ENCODE measurements around the gene MICAL2.

The MICAL2 gene

DNA sequence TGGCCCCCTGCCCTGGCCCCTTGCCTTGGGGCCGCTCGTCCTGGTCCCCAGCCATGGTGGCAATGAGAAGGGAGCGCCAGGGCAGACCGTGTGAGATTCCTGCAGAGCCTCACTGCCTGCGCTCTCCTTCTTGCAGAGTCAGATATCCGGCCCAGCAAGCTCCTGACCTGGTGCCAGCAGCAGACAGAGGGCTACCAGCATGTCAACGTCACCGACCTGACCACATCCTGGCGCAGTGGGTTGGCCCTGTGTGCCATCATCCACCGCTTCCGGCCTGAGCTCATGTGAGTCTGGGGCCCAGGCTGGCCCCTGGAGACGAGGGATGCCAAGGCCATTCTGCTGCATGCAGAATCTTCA, 114.1 kb downstream of the MICAL2 start:
- Histone ChIP-seq H3K27ac (ENCODE audit: insufficient read depth in 1 of 2, low read depth in 1 of 2, low read length in 2 of 2, poor library complexity in 1 of 2, severe bottlenecking in 2 of 2) (peak overlapping the region; percentile 19 to 53), H3K27me3 (replicated peaks in 2 of 5; ENCODE audit: control insufficient read depth in 4 of 5, insufficient read depth in 5 of 5, low read length in 4 of 5) (no peaks in the 10 kb centered on the region), H3K9me3 (ENCODE audit: control extremely low read depth in 1 of 5, control insufficient read depth in 4 of 5, insufficient read depth in 2 of 5, low read depth in 1 of 5, low read length in 4 of 5) (no peaks in the 10 kb centered on the region), H3K36me3 (ENCODE audit: control insufficient read depth in 4 of 4, insufficient read depth in 4 of 4, low read length in 3 of 4) (peaks cover 0 to 6% (median 1%) of the 10 kb centered on the region in 4 experiments), H3K4me3 (ENCODE audit: control insufficient read depth in 1 of 7, extremely low read depth in 1 of 7, insufficient read depth in 4 of 7, low read depth in 2 of 7, low read length in 6 of 7) (peak overlapping the region in 4 of 7 experiments; percentile 21 to 59 (median 39)), H3K4me1 (ENCODE audit: control extremely low read depth in 1 of 4, control insufficient read depth in 4 of 4, insufficient read depth in 4 of 4, low read length in 3 of 4) (peaks cover 14 to 46% (median 43%) of the 10 kb centered on the region in 4 experiments)
- peak; percentile 98 to 99 (median 99) for DNase-seq
- POLR2A ChIA-PET = interaction anchor here (0.6 to 1.6 kb wide), 6 partner anchors 9 to 25 kb away, joined by 3 to 6 read pairs (median 4); no protein-coding TSS in a partner anchor
- WGBS (ENCODE audit: insufficient coverage) = 0% methylated on average over 12 of the region's 12 CpGs
- CTCF ChIA-PET = interaction anchor here (0.7 to 4.4 kb wide), 17 partner anchors 10 to 177 kb away, joined by 3 to 86 read pairs (median 7); no protein-coding TSS in a partner anchor

DNA sequence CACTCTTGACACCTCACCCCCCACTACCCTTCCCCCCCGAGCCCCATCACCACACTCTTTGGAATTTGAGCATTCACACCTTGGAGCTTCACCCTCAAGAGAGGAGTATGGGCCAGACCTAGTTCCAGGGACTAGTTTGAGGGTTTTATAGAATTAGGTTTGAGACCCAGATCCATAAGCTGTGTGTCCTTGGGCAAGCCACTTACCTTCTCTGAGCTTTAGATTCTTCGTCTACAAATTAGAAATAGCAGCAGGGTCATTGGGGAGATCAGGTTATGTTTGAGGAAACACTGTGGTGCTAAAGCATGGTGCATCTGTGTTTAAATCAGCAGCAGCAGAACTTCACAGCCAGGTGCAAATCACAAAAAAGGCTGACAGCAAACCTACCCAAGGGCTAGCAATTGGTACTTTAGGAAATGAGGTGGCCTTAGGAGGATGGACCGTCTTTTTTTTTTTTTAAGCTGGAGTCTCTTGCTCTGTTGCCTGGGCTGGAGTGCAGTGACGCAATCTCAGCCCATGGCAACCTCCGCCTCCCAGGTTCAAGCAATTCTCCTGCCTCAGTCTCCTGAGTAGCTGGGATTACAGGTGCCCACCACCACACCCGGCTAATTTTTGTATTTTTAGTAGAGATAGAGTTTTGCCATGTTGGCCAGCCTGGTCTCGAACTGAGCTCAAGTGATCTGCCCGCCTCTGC, 114.8 kb downstream of the MICAL2 start:
- H3K9me3 ChIP-seq (ENCODE audit: control extremely low read depth in 1 of 5, control insufficient read depth in 4 of 5, insufficient read depth in 2 of 5, low read depth in 1 of 5, low read length in 4 of 5) = no peaks in the 10 kb centered on the region
- CTCF ChIA-PET = interaction anchor here (0.7 to 4.4 kb wide), 15 partner anchors 10 to 177 kb away, joined by 3 to 86 read pairs (median 7); no protein-coding TSS in a partner anchor
- H3K36me3 ChIP-seq (ENCODE audit: control insufficient read depth in 4 of 4, insufficient read depth in 4 of 4, low read length in 3 of 4) = peaks cover 0 to 6% (median 1%) of the 10 kb centered on the region in 4 experiments
- peaks cover 14 to 50% (median 43%) of the 10 kb centered on the region in 4 experiments for H3K4me1 ChIP-seq (ENCODE audit: control extremely low read depth in 1 of 4, control insufficient read depth in 4 of 4, insufficient read depth in 4 of 4, low read length in 3 of 4)
- WGBS (ENCODE audit: insufficient coverage) = 67% methylated on average over 1 of the region's 8 CpGs
- POLR2A ChIA-PET = interaction anchor here (0.6 to 1.6 kb wide), 6 partner anchors 8 to 77 kb away, joined by 3 to 6 read pairs (median 3); no protein-coding TSS in a partner anchor
- H3K4me3 ChIP-seq (ENCODE audit: control insufficient read depth in 1 of 7, extremely low read depth in 1 of 7, insufficient read depth in 4 of 7, low read depth in 2 of 7, low read length in 6 of 7) = peak overlapping the region in 1 of 7 experiments; percentile 24
- DNase-seq = peak in 2 of 3 donors; percentile 30 to 35
- H3K27ac ChIP-seq (ENCODE audit: insufficient read depth in 1 of 2, low read depth in 1 of 2, low read length in 2 of 2, poor library complexity in 1 of 2, severe bottlenecking in 2 of 2) = peak overlapping the region in 1 of 2 experiments; percentile 35
- H3K27me3 ChIP-seq (replicated peaks in 2 of 5; ENCODE audit: control insufficient read depth in 4 of 5, insufficient read depth in 5 of 5, low read length in 4 of 5) = no peaks in the 10 kb centered on the region

DNA sequence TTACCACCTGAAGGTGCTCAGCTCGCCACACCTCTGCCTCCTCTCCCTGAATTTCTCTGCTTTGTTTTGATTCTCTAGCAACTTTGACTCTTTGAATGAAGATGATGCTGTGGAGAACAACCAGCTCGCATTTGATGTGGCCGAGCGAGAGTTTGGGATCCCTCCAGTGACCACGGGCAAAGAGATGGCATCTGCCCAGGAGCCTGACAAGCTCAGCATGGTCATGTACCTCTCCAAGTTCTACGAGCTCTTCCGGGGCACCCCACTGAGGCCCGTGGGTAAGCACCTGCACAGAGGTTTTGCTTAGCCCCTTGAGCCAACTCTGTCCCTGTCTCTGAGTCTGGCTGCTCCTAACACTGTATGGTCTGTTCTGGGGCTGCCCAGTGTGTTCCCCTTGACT, 115.7 kb downstream of the MICAL2 start:
- no peak overlapping the region for H3K4me3 ChIP-seq (ENCODE audit: control insufficient read depth in 1 of 7, extremely low read depth in 1 of 7, insufficient read depth in 4 of 7, low read depth in 2 of 7, low read length in 6 of 7)
- DNase-seq = no peak
- no peak overlapping the region for H3K27ac ChIP-seq (ENCODE audit: insufficient read depth in 1 of 2, low read depth in 1 of 2, low read length in 2 of 2, poor library complexity in 1 of 2, severe bottlenecking in 2 of 2)
- H3K4me1 ChIP-seq (ENCODE audit: control extremely low read depth in 1 of 4, control insufficient read depth in 4 of 4, insufficient read depth in 4 of 4, low read length in 3 of 4) = peaks cover 14 to 50% (median 42%) of the 10 kb centered on the region in 4 experiments
- no peaks in the 10 kb centered on the region for H3K27me3 ChIP-seq (replicated peaks in 2 of 5; ENCODE audit: control insufficient read depth in 4 of 5, insufficient read depth in 5 of 5, low read length in 4 of 5)
- 97% methylated on average over 8 of the region's 8 CpGs for WGBS (ENCODE audit: insufficient coverage)
- H3K36me3 ChIP-seq (ENCODE audit: control insufficient read depth in 4 of 4, insufficient read depth in 4 of 4, low read length in 3 of 4) = peaks cover 0 to 8% (median 1%) of the 10 kb centered on the region in 4 experiments
- ChIA-PET POLR2A (no interaction called here), CTCF (interaction anchor here (0.6 to 4.4 kb wide), 10 partner anchors 11 to 178 kb away, joined by 3 to 86 read pairs (median 8); no protein-coding TSS in a partner anchor)
- no peaks in the 10 kb centered on the region for H3K9me3 ChIP-seq (ENCODE audit: control extremely low read depth in 1 of 5, control insufficient read depth in 4 of 5, insufficient read depth in 2 of 5, low read depth in 1 of 5, low read length in 4 of 5)

DNA sequence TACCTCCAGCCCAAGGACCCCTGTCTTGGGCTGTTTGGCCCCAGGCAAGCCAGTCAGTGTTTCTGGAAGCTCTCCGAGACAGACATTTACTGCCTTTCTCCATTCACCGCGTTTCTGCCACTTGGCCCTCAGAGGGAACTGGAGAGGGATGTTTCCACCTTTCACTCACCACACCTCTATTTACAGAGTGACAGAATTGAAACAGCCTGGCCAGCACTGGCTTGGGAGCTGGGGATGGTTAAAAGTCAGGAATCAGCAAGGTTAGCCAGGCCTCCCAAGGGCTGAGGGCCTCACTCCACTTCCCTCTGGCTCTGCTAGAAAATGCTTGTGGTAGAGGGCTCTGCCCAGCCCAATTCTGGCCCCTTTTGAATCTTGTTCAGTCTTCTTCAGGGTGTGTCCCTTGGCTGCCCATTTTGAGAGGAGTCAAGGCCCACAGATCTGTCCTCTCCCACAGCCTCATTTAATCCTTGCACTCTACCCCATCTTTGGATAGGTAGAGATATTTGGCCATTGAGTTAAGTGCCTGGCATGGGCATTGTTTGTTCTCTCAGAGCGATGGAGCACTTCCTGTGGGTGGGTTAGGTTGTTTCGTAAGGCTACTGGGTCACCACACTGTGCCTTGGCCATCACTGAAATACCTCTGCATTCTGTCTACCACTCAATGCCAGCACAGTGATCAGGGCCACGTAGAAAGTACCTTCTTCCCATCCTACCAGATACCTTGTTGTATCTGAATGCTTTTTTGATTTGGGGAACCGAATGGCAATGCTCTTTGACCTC, 119.2 kb downstream of the MICAL2 start:
- no peaks in the 10 kb centered on the region for H3K9me3 ChIP-seq (ENCODE audit: control extremely low read depth in 1 of 5, control insufficient read depth in 4 of 5, insufficient read depth in 2 of 5, low read depth in 1 of 5, low read length in 4 of 5)
- CTCF ChIA-PET = interaction anchor here (1.0 kb wide), 2 partner anchors 63 to 168 kb away, joined by 3 to 4 read pairs; no protein-coding TSS in a partner anchor

DNA sequence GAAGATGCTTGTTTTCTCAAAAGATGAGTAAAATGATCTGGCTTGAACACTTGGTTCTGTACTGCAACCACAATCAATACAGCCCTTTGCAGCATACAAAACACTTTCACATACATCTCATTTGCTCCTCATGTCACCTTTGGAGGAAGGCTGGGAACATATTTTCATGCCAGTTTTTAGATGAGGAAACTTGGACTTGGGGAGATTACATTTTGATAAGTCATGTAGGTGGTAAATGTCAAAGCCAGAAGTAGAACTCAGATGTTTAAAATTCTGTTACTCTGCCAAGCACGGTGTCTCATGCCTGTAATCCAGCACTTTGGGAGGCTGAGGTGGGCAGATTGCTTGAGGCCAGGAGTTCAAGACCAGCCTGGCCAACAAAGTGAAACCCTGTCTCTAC, 121.8 kb downstream of the MICAL2 start:
- ChIA-PET POLR2A (no interaction called here), CTCF (interaction anchor here (1.2 to 9.2 kb wide), 3 partner anchors 8 to 149 kb away, joined by 4 to 86 read pairs (median 5); no protein-coding TSS in a partner anchor)
- Histone ChIP-seq H3K9me3 (ENCODE audit: control extremely low read depth in 1 of 5, control insufficient read depth in 4 of 5, insufficient read depth in 2 of 5, low read depth in 1 of 5, low read length in 4 of 5) (no peaks in the 10 kb centered on the region), H3K36me3 (ENCODE audit: control insufficient read depth in 4 of 4, insufficient read depth in 4 of 4, low read length in 3 of 4) (peaks cover 0 to 5% (median 0%) of the 10 kb centered on the region in 4 experiments), H3K27me3 (replicated peaks in 2 of 5; ENCODE audit: control insufficient read depth in 4 of 5, insufficient read depth in 5 of 5, low read length in 4 of 5) (no peaks in the 10 kb centered on the region), H3K27ac (ENCODE audit: insufficient read depth in 1 of 2, low read depth in 1 of 2, low read length in 2 of 2, poor library complexity in 1 of 2, severe bottlenecking in 2 of 2) (no peak overlapping the region), H3K4me1 (ENCODE audit: control extremely low read depth in 1 of 4, control insufficient read depth in 4 of 4, insufficient read depth in 4 of 4, low read length in 3 of 4) (peaks cover 5 to 28% (median 19%) of the 10 kb centered on the region in 4 experiments), H3K4me3 (ENCODE audit: control insufficient read depth in 1 of 7, extremely low read depth in 1 of 7, insufficient read depth in 4 of 7, low read depth in 2 of 7, low read length in 6 of 7) (no peak overlapping the region)
- DNase-seq = no peak
- WGBS (ENCODE audit: insufficient coverage) = 83% methylated on average over 1 of the region's 1 CpG

More for the DNA sequence above, 119.2 kb downstream of the MICAL2 start:
- no peak overlapping the region for H3K4me3 ChIP-seq (ENCODE audit: control insufficient read depth in 1 of 7, extremely low read depth in 1 of 7, insufficient read depth in 4 of 7, low read depth in 2 of 7, low read length in 6 of 7)
- no peak overlapping the region for H3K27ac ChIP-seq (ENCODE audit: insufficient read depth in 1 of 2, low read depth in 1 of 2, low read length in 2 of 2, poor library complexity in 1 of 2, severe bottlenecking in 2 of 2)
- DNase-seq = no peak
- 100% methylated on average over 1 of the region's 7 CpGs for whole genome bisulfite sequencing (ENCODE audit: insufficient coverage)
- no peaks in the 10 kb centered on the region for H3K27me3 ChIP-seq (replicated peaks in 2 of 5; ENCODE audit: control insufficient read depth in 4 of 5, insufficient read depth in 5 of 5, low read length in 4 of 5)
- H3K4me1 ChIP-seq (ENCODE audit: control extremely low read depth in 1 of 4, control insufficient read depth in 4 of 4, insufficient read depth in 4 of 4, low read length in 3 of 4) = peaks cover 7 to 19% (median 9%) of the 10 kb centered on the region in 4 experiments
- POLR2A ChIA-PET = no interaction called here
- H3K36me3 ChIP-seq (ENCODE audit: control insufficient read depth in 4 of 4, insufficient read depth in 4 of 4, low read length in 3 of 4) = peaks cover 0 to 8% (median 1%) of the 10 kb centered on the region in 4 experiments

DNA sequence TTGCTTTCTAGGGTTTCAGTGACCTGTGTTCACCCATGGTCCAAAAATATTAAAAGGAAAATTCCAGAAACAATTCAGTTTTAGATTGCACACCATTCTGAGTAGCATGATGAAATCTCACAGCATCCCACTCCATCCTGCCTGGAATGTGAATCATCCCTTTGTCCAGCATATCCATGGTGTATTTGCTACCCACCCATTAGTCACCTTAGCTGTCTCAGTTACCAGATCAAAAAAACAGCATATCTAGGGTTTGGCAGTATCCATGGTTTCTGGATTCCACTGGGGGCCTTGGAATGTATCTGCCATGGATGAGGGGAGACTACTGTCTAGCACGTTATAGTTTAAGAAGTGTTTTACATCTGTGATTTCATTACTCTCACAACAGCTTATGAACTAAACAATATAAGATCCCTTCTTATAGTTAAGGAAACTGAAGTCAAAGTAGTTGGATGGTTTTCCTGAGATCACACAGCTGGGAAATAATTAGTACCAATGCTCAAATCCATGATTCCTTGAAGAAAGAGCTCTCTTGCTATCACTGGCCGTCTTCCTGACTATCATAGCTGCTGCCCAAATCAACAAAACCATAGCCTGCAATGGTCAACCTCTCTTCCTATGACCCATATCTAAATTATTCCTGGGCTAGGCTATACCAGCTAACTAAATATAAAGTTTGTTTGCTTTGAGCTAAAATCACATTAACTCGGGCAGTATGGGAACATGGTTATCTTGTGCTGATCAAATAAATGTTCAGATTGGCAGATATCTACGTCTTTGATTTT, 122.6 kb downstream of the MICAL2 start:
- Histone ChIP-seq H3K4me3 (ENCODE audit: control insufficient read depth in 1 of 7, extremely low read depth in 1 of 7, insufficient read depth in 4 of 7, low read depth in 2 of 7, low read length in 6 of 7) (no peak overlapping the region), H3K27me3 (replicated peaks in 2 of 5; ENCODE audit: control insufficient read depth in 4 of 5, insufficient read depth in 5 of 5, low read length in 4 of 5) (no peaks in the 10 kb centered on the region), H3K4me1 (ENCODE audit: control extremely low read depth in 1 of 4, control insufficient read depth in 4 of 4, insufficient read depth in 4 of 4, low read length in 3 of 4) (peaks cover 5 to 30% (median 21%) of the 10 kb centered on the region in 4 experiments), H3K36me3 (ENCODE audit: control insufficient read depth in 4 of 4, insufficient read depth in 4 of 4, low read length in 3 of 4) (peaks cover 0 to 2% (median 0%) of the 10 kb centered on the region in 4 experiments), H3K9me3 (ENCODE audit: control extremely low read depth in 1 of 5, control insufficient read depth in 4 of 5, insufficient read depth in 2 of 5, low read depth in 1 of 5, low read length in 4 of 5) (no peaks in the 10 kb centered on the region), H3K27ac (ENCODE audit: insufficient read depth in 1 of 2, low read depth in 1 of 2, low read length in 2 of 2, poor library complexity in 1 of 2, severe bottlenecking in 2 of 2) (no peak overlapping the region)
- POLR2A ChIA-PET = interaction anchor here (1.0 kb wide), 1 partner anchor 8 kb away, joined by 3 read pairs; no protein-coding TSS in a partner anchor
- CTCF ChIA-PET = interaction anchor here (1.1 to 9.2 kb wide), 8 partner anchors 8 to 172 kb away, joined by 3 to 86 read pairs (median 4); no protein-coding TSS in a partner anchor
- 100% methylated on average over 1 of the region's 4 CpGs for WGBS (ENCODE audit: insufficient coverage)
- no peak for DNase-seq

Data from common myeloid progenitor, CD34-positive (primary cell).